HG03460 (cell line): Measurements from ENCODE around the gene RASGRP2.

Experiments
- ATAC-seq: cut with Tn5 transposase; IDR thresholded peaks from one replicate; pipeline ENCODE4 v1.9.1; 2021; ENCODE audit not compliant: unreplicated experiment

RASGRP2 gene

GRCh38 chr11:64742087-64742888 is 1.7 kb downstream of the RASGRP2 start:
- ATAC-seq: no peak

GRCh38 chr11:64741375-64742086 is 2.4 kb downstream of the RASGRP2 start:
- ATAC-seq: no peak

- no peak for ATAC-seq
Observed at GRCh38 chr11:64739871-64740270, 4.1 kb downstream of the RASGRP2 start.

GRCh38 chr11:64736654-64737053 is 7.3 kb downstream of the RASGRP2 start:
- no peak for ATAC-seq

GRCh38 chr11:64735725-64736259 is 8.2 kb downstream of the RASGRP2 start:
- ATAC-seq: no peak

- ATAC-seq: no peak
Observed at GRCh38 chr11:64734811-64735724, 8.9 kb downstream of the RASGRP2 start.

GRCh38 chr11:64731601-64732000 is 12.3 kb downstream of the RASGRP2 start:
- no peak for ATAC-seq

GRCh38 chr11:64729851-64730382 is 14.0 kb downstream of the RASGRP2 start:
- ATAC-seq: no peak

- ATAC-seq: no peak
Observed at GRCh38 chr11:64728757-64729365, 15.1 kb downstream of the RASGRP2 start.

GRCh38 chr11:64726867-64727530 is 16.9 kb downstream of the RASGRP2 start:
- ATAC-seq: no peak

GRCh38 chr11:64726211-64726641 is 17.7 kb downstream of the RASGRP2 start:
- ATAC-seq: no peak

GRCh38 chr11:64724863-64725532 is 18.9 kb downstream of the RASGRP2 start:
- ATAC-seq: no peak

- peak; percentile 22 for ATAC-seq
Observed at GRCh38 chr11:64723907-64724862, 19.8 kb downstream of the RASGRP2 start.

- ATAC-seq: peak; percentile 78
Observed at GRCh38 chr11:64723117-64723906, 20.6 kb downstream of the RASGRP2 start, which contains the start of gene NRXN2. Gene NRXN2, minus strand, starts transcription at chr11:64723197. Its CDS starts 9,498 bp downstream, at chr11:64713699.

GRCh38 chr11:64722141-64723065 is 21.5 kb downstream of the RASGRP2 start:
- ATAC-seq: no peak

- ATAC-seq: no peak
Observed at GRCh38 chr11:64721359-64721699, 22.6 kb downstream of the RASGRP2 start.
